Ascending aorta (tissue), 2 donors: ENCODE measurements around the gene DNAJC17. TPM values are rescaled to one million over a fixed set of nuclear protein-coding genes. Genes with fewer than 3 reads are reported as not detected.
A peak's percentile ranks its signal among the peaks of the same experiment; 100 is the strongest.

ENCODE experiments used
- DNase-seq, 2 donors: peaks; one replicate each; pipeline ENCODE4 v3.0.0-alpha.2; 2019; ENCODE audit warnings: low spot score in 2 of 2
- H3K27ac ChIP-seq, 2 donors: fragments of 200-600 bp; sonication (generic); one replicate each; pipeline ENCODE4 v1.5.1; 2016 to 2017; ENCODE audit warnings: mild to moderate bottlenecking in 1 of 2
- H3K27me3 ChIP-seq: fragments of 200-600 bp; sonication (generic); one replicate; pipeline ENCODE4 v1.5.1; 2017
- H3K36me3 ChIP-seq, 2 donors: fragments of 200-600 bp; sonication (generic); one replicate each; pipeline ENCODE4 v1.5.1; 2016
- H3K4me1 ChIP-seq, 2 donors: fragments of 200-600 bp; sonication (generic); one replicate each; pipeline ENCODE4 v1.5.1; 2016 to 2017; ENCODE audit warnings: mild to moderate bottlenecking in 1 of 2
- H3K4me3 ChIP-seq, 2 donors: fragments of 200-600 bp; sonication (generic); one replicate each; pipeline ENCODE4 v1.5.1; 2016 to 2017; ENCODE audit warnings: mild to moderate bottlenecking in 1 of 2
- H3K9me3 ChIP-seq, 2 donors: fragments of 200-600 bp; sonication (generic); one replicate each; pipeline ENCODE4 v1.5.1; 2016
- intact Hi-C: fragments of 100-400 bp; cut with DNase I; formaldehyde crosslinking; loops from one replicate; pipeline ENCODE4 v1.15.1; 2023
- total RNA-seq: library from RNA; depleted of rRNA; stranded (reverse); fragments of >200 nt; gene quantifications from one replicate; pipeline ENCODE4 v1.1.0, GENCODE V29; 2016
- TF ChIP-seq, protein P1 (sequence below), 3 experiments: fragments of 200-600 bp in 2 of 3; fragments of 450-650 bp in 1 of 3; sonication (generic) in 2 of 3; IDR thresholded peaks; one replicate each; pipeline ENCODE4 v1.5.1; 2016 to 2019; ENCODE audit warnings: antibody characterized with exemption in 3 of 3, mild to moderate bottlenecking in 1 of 3, moderate library complexity in 1 of 3

Gene DNAJC17
- total RNA-seq, 1 donor from 2014 or later: 26.2 TPM

DNA sequence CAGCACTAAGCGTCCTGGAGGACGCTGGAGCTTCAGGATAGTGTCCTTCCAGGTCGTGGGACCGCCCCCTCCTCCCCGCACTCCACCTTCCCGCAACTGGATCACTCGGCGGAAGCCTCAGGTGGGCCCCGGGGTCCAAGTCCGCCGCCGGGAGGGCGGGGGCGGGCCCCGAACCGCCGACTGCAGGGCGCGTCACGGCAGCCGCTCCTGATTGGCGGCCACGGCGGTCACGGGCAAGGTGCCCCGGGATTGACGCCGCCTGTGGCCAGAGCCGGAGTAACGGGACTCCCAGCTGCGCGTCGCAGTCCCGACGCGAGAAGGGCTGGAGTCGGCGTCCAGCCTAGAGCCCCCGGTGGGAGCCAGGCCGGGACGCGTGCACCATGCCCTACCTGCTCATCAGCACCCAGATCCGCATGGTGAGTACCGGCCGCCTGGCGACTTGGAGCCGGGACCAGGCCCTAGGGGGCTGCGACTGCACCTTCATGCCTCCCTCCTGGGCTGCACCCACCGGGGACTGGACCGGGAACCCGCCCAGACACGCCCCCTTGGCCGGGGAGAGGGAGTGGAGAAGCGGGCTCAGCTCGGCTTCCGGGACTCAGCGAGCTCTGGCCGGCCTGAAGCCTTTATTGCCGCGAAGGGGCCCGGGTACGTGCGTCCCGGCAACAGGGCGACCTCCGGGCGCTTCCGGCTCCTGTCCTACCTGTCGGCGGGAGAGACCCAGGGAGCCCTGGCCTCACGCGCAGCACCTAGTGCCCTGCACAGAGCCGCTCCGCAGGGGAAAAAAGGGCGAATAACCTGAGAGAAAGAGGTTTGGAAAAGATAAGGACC, 43.3 kb downstream of the DNAJC17 start, which contains the start of gene GCHFR:
Gene GCHFR (plus strand): TSS at position 268 of the 828 bp plus-strand sequence. CDS start 113 bp downstream, at position 381.
- H3K36me3 ChIP-seq: peaks cover 0 to 15% of the 10 kb centered on the region in 2 donors
- intact Hi-C loops: loop anchor here (1.0 kb wide), 1 partner anchor 130 kb away; the partner anchor contains the start of gene VPS18

DNA sequence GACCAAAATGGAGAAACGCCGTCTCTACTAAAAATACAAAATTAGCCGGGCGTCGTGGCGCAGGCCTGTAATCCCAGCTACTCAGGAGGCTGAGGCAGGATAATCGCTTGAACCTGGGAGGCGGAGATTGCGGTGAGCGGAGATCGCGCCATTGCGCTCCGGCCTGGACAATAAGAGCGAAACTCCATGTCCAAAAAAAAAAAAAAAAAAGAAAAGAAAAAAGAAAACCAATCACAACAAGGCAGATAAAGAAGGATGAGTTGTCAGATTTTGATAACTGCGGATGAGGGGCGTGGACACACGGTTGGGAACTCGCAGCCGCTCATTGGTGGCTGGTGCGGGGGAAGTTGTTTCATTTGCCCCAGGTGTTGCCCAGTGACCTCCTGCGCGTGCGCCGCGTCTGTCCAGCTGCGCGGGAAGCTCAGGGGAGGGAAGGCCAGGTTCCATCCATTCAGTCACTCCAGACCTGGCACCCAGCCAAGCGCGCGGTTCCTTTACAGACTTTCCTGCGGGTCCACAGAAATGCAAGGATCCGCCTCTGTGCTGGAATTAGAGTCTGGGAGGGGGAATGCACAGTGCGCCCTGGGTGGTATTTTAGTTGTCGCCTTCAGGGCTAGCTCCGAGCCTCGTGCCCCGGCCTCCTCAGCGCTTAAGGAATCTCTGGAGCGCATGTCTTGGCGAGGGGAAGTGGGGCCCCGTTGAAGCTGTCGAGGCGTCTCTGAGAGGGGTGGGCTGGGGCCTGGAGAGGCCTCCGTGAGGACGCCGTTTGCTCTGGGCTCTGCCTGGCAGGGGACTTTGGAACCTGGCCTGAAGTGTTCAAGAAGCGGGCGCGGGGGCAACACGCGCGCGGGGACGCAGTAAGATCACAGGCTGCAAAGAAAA, 44.1 kb downstream of the DNAJC17 start:
- TF ChIP-seq, protein P1, sequence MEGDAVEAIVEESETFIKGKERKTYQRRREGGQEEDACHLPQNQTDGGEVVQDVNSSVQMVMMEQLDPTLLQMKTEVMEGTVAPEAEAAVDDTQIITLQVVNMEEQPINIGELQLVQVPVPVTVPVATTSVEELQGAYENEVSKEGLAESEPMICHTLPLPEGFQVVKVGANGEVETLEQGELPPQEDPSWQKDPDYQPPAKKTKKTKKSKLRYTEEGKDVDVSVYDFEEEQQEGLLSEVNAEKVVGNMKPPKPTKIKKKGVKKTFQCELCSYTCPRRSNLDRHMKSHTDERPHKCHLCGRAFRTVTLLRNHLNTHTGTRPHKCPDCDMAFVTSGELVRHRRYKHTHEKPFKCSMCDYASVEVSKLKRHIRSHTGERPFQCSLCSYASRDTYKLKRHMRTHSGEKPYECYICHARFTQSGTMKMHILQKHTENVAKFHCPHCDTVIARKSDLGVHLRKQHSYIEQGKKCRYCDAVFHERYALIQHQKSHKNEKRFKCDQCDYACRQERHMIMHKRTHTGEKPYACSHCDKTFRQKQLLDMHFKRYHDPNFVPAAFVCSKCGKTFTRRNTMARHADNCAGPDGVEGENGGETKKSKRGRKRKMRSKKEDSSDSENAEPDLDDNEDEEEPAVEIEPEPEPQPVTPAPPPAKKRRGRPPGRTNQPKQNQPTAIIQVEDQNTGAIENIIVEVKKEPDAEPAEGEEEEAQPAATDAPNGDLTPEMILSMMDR (IDR thresholded peaks at IDR 0.05): no peak
- peak in 1 of 2 donors; percentile 83 for DNase-seq
- Histone ChIP-seq H3K9me3 (no peaks in the 10 kb centered on the region), H3K27ac (peak overlapping the region; percentile 81 to 82), H3K4me1 (peaks cover 5 to 16% of the 10 kb centered on the region in 2 donors), H3K36me3 (peaks cover 0 to 9% of the 10 kb centered on the region in 2 donors), H3K4me3 (peak overlapping the region; percentile 55 to 80), H3K27me3 (no peaks in the 10 kb centered on the region)
- intact Hi-C loops: no loop called here

More for the DNA sequence above, 43.3 kb downstream of the DNAJC17 start, which contains the start of gene GCHFR:
- Histone ChIP-seq H3K9me3 (no peaks in the 10 kb centered on the region), H3K4me1 (peaks cover 5 to 16% of the 10 kb centered on the region in 2 donors), H3K4me3 (peak within 1 kb of the TSS; percentile 55 to 80), H3K27me3 (no peaks in the 10 kb centered on the region), H3K27ac (peak within 1 kb of the TSS; percentile 81 to 82)
- TF ChIP-seq, protein P1 (IDR thresholded peaks at IDR 0.05): peak; percentile 44 to 59 (median 51)
- peak; percentile 26 to 87 for DNase-seq

DNA sequence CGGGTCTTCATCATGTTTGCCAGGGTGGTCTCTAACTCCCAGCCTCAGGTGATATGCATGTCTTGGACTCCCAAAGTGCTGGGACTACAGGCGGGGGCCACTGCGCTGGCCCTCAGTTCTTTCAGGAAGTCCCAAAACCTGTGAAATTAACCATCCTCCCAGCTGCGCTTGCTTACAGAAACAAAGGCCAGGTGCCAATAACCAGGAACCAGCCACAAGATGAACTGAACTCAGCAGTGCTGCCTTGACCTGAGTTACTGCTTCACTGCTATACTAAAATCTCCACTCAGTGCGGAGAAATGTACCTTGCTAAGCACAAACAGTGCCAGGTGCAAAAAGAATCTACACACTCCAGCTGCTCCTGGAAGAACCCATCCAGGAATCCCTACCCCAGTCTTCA, 47.3 kb downstream of the DNAJC17 start:
- DNase-seq: no peak
- intact Hi-C loops: loop anchor here (5.0 kb wide), 2 partner anchors 68 to 472 kb away; partner anchors contain the start of genes CHP1 and EXD1
- H3K27ac ChIP-seq: no peak overlapping the region
- no peaks in the 10 kb centered on the region for H3K27me3 ChIP-seq
- TF ChIP-seq, protein P1 (IDR thresholded peaks at IDR 0.05): no peak
- no peaks in the 10 kb centered on the region for H3K9me3 ChIP-seq
- no peak overlapping the region for H3K4me3 ChIP-seq
- H3K36me3 ChIP-seq: no peaks in the 10 kb centered on the region
- H3K4me1 ChIP-seq: peaks cover 5 to 7% of the 10 kb centered on the region in 2 donors

DNA sequence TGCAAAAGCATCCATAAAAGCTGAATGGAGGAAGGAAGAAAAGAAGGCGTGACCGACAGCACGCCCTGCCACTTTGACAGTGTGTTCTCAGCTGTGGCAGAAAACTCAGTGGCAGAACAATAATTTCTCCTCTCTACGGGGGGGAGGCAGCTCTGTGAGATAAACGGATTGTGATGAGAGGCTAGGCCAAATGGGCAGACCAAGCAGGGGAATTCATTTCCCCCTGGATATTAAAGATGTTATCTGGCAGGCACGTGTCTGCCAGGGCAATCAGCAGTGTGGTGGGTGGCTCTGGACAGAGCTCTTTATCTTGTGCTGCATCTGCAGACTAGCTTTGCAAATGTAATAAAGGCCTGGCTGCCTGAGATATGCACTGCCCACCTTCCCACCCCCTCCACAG, 50.3 kb downstream of the DNAJC17 start:
- TF ChIP-seq, protein P1 (IDR thresholded peaks at IDR 0.05): no peak

DNA sequence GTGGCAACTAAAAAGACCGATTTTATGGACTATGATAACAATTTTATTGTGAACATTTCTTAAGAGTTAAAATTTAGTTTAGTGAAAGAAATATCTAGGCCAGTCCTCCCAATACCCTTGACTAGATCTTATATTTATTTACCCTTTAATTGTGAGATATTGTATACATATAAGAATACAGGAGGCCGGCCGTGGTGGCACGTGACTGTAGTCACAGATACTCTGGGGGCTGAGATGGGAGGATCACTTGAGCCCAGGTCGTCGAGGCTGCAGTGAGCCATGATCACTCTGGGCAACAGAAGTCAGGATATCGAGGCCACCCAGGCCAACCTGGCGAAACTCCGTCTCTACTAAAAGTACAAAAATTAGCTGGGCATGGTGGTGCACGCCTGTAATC, 51.5 kb downstream of the DNAJC17 start:
- Histone ChIP-seq H3K9me3 (no peaks in the 10 kb centered on the region), H3K27ac (peak overlapping the region; percentile 85 to 86), H3K36me3 (peaks cover 16 to 22% of the 10 kb centered on the region in 2 donors), H3K4me1 (peaks cover 0 to 12% of the 10 kb centered on the region in 2 donors), H3K27me3 (no peaks in the 10 kb centered on the region), H3K4me3 (peak overlapping the region; percentile 95 to 98)
- TF ChIP-seq, protein P1 (IDR thresholded peaks at IDR 0.05): no peak
- no peak for DNase-seq
- intact Hi-C loops: loop anchor here (1.0 to 5.0 kb wide), 6 partner anchors 51 to 476 kb away; partner anchors contain the start of genes CHP1, DNAJC17, EXD1 and KNL1

More for the DNA sequence above, 50.3 kb downstream of the DNAJC17 start:
- Histone ChIP-seq H3K4me3 (no peak overlapping the region), H3K36me3 (peaks cover 5 to 11% of the 10 kb centered on the region in 2 donors), H3K9me3 (no peaks in the 10 kb centered on the region), H3K27me3 (no peaks in the 10 kb centered on the region), H3K27ac (no peak overlapping the region), H3K4me1 (peaks cover 0 to 12% of the 10 kb centered on the region in 2 donors)
- intact Hi-C loops: loop anchor here (5.0 kb wide), 2 partner anchors 65 to 475 kb away; partner anchors contain the start of genes CHP1 and EXD1
- DNase-seq: no peak
